IMR-90 (cell line): ENCODE results near the gene PIP5K1A. TPM values are rescaled to one million over a fixed set of nuclear protein-coding genes. Genes with fewer than 3 reads are reported as not detected.

Experiments used
- ATAC-seq: fragments of 200-7000 bp; cut with Tn5 transposase; 2 replicates; pipeline ENCODE4 v1.9.1; 2020; ENCODE audit warnings: low read depth, mild to moderate bottlenecking, moderate library complexity
- BruUV-seq: library from RNA; stranded (reverse); fragments of 400-500 nt; replicated peaks from 2 replicates; lab custom pipeline; 2021; lab: Mats Ljungman, UMichigan
- CTCF ChIA-PET: fragments of 300-600 bp; formaldehyde crosslinking; extraction: SDS; loops from one replicate; lab custom pipeline; 2021; ENCODE audit warnings: antibody characterized with exemption; lab: Yijun Ruan, JAX
- POLR2A ChIA-PET: fragments of 300-600 bp; sonication (Branson Sonifier 250); formaldehyde crosslinking; loops from one replicate; lab custom pipeline; 2022; ENCODE audit warnings: antibody characterized with exemption; ENCODE audit not compliant: unreplicated experiment; lab: Charles Lee
- DNase-seq: peaks from one replicate; pipeline ENCODE4 v3.0.0; 2013
- H2AFZ ChIP-seq: replicated peaks from 2 replicates; pipeline ENCODE3; 2013; ENCODE audit warnings: low read length, mild to moderate bottlenecking; ENCODE audit not compliant: poor library complexity
- H2AK5ac ChIP-seq: 2 replicates; pipeline ENCODE4 v1.6.1; 2013; ENCODE audit warnings: low read depth, low read length, inconsistent platforms
- H2AK9ac ChIP-seq: replicated peaks from 2 replicates; pipeline ENCODE3; 2013; ENCODE audit warnings: mild to moderate bottlenecking, low read depth, low read length, moderate library complexity; ENCODE audit not compliant: poor library complexity
- H2BK120ac ChIP-seq: 2 replicates; pipeline ENCODE4 v1.6.1; 2013; ENCODE audit warnings: low read depth, low read length, inconsistent platforms
- H2BK15ac ChIP-seq: 3 replicates; pipeline ENCODE4 v1.6.1; 2013; ENCODE audit warnings: low read depth, low read length, inconsistent platforms
- H2BK20ac ChIP-seq: 2 replicates; pipeline ENCODE4 v1.6.1; 2013; ENCODE audit warnings: low read depth, mild to moderate bottlenecking, inconsistent platforms, low read length, moderate library complexity
- H2BK5ac ChIP-seq: 2 replicates; pipeline ENCODE4 v1.6.1; 2013; ENCODE audit warnings: mild to moderate bottlenecking, low read depth, low read length, inconsistent platforms; ENCODE audit not compliant: poor library complexity, severe bottlenecking
- H3K14ac ChIP-seq: replicated peaks from 2 replicates; pipeline ENCODE4 v1.6.1; 2013; ENCODE audit warnings: low read depth, low read length, inconsistent platforms
- H3K18ac ChIP-seq: 2 replicates; pipeline ENCODE4 v1.6.1; 2013; ENCODE audit warnings: low read depth, low read length, control low read depth
- H3K23ac ChIP-seq: 2 replicates; pipeline ENCODE4 v1.6.1; 2013; ENCODE audit warnings: low read depth, low read length, inconsistent platforms
- H3K27ac ChIP-seq: 2 replicates; pipeline ENCODE4 v1.5.1; 2013; ENCODE audit warnings: mild to moderate bottlenecking, control low read depth, low read length; ENCODE audit not compliant: insufficient read depth
- H3K27me3 ChIP-seq: 2 replicates; pipeline ENCODE4 v1.6.1; 2013; ENCODE audit warnings: low read length; ENCODE audit not compliant: control insufficient read depth, insufficient read depth
- H3K36me3 ChIP-seq: 2 replicates; pipeline ENCODE4 v1.6.1; 2013; ENCODE audit warnings: low read length, mixed read lengths; ENCODE audit not compliant: control insufficient read depth, insufficient read depth
- H3K4ac ChIP-seq: 2 replicates; pipeline ENCODE4 v1.6.1; 2013; ENCODE audit warnings: low read depth, low read length, inconsistent platforms
- H3K4me1 ChIP-seq: 2 replicates; pipeline ENCODE4 v1.6.1; 2013; ENCODE audit warnings: low read length, mixed read lengths; ENCODE audit not compliant: control insufficient read depth, insufficient read depth
- H3K4me2 ChIP-seq: 2 replicates; pipeline ENCODE4 v1.6.1; 2013; ENCODE audit warnings: low read depth, mild to moderate bottlenecking, control low read depth, low read length, moderate library complexity
- H3K4me3 ChIP-seq: 2 replicates; pipeline ENCODE4 v1.5.1; 2013; ENCODE audit warnings: low read depth, mild to moderate bottlenecking, control low read depth, low read length, moderate library complexity; ENCODE audit not compliant: insufficient read depth
- H3K56ac ChIP-seq: 2 replicates; pipeline ENCODE4 v1.6.1; 2013; ENCODE audit warnings: low read length, inconsistent platforms; ENCODE audit not compliant: insufficient read depth; ENCODE audit errors: extremely low read depth
- H3K79me1 ChIP-seq, 2 experiments: 2 replicates each; pipeline ENCODE4 v1.6.1; 2013; ENCODE audit warnings: low read length in 2 of 2, inconsistent platforms in 1 of 2, low read depth in 1 of 2
- H3K9ac ChIP-seq: 2 replicates; pipeline ENCODE4 v1.6.1; 2013; ENCODE audit warnings: low read depth, low read length, control low read depth
- H3K9me1 ChIP-seq: 2 replicates; pipeline ENCODE4 v1.6.1; 2013; ENCODE audit warnings: low read length, inconsistent platforms; ENCODE audit not compliant: insufficient read depth
- H3K9me3 ChIP-seq: 2 replicates; pipeline ENCODE4 v1.6.1; 2013; ENCODE audit warnings: low read length; ENCODE audit not compliant: control insufficient read depth, insufficient read depth
- H4K20me1 ChIP-seq: 2 replicates; pipeline ENCODE4 v1.6.1; 2013; ENCODE audit warnings: low read length, inconsistent platforms; ENCODE audit not compliant: insufficient read depth
- H4K5ac ChIP-seq: 2 replicates; pipeline ENCODE4 v1.6.1; 2013; ENCODE audit warnings: mild to moderate bottlenecking, low read depth, low read length, control low read depth
- H4K8ac ChIP-seq, 2 experiments: 2 replicates each; pipeline ENCODE4 v1.6.1; 2013; ENCODE audit warnings: low read depth in 2 of 2, low read length in 2 of 2, control low read depth in 1 of 2, inconsistent platforms in 1 of 2
- H4K91ac ChIP-seq: 2 replicates; pipeline ENCODE4 v1.6.1; 2013; ENCODE audit warnings: low read depth, low read length, inconsistent platforms; ENCODE audit not compliant: insufficient read depth
- BHLHE40 ChIP-seq: fragments of 150-350 bp; IDR thresholded peaks from 2 replicates; pipeline ENCODE4 v1.6.1; 2016; ENCODE audit warnings: mild to moderate bottlenecking, low read depth, low read length
- CEBPB ChIP-seq: IDR thresholded peaks from 2 replicates; pipeline ENCODE4 v1.6.1; 2012; ENCODE audit warnings: low read depth, low read length, improper control_type of control experiment
- FOS ChIP-seq: fragments of 150-350 bp; IDR thresholded peaks from 2 replicates; pipeline ENCODE4 v1.6.1; 2016; ENCODE audit warnings: low read depth, low read length
- MAZ ChIP-seq: IDR thresholded peaks from 2 replicates; pipeline ENCODE4 v1.6.1; 2012; ENCODE audit warnings: low read depth, mild to moderate bottlenecking, low read length, improper control_type of control experiment, moderate library complexity, borderline replicate concordance
- NFE2L2 ChIP-seq: fragments of 150-350 bp; IDR thresholded peaks from 2 replicates; pipeline ENCODE4 v1.6.1; 2016; ENCODE audit warnings: low read depth, mild to moderate bottlenecking, low read length
- POLR2A ChIP-seq: IDR thresholded peaks from 2 replicates; pipeline ENCODE4 v1.6.1; 2012; ENCODE audit warnings: mild to moderate bottlenecking, low read depth, low read length
- RAD21 ChIP-seq: IDR thresholded peaks from 2 replicates; pipeline ENCODE4 v1.6.1; 2012; ENCODE audit warnings: low read length, improper control_type of control experiment
- RCOR1 ChIP-seq: IDR thresholded peaks from 2 replicates; pipeline ENCODE4 v1.6.1; 2012; ENCODE audit warnings: mild to moderate bottlenecking, low read length, improper control_type of control experiment; ENCODE audit not compliant: insufficient replicate concordance
- RFX5 ChIP-seq: IDR thresholded peaks from 2 replicates; pipeline ENCODE4 v1.8.0; 2012; ENCODE audit warnings: low read depth, mild to moderate bottlenecking, low read length, moderate library complexity
- SMC3 ChIP-seq: fragments of 150-350 bp; IDR thresholded peaks from 2 replicates; pipeline ENCODE4 v1.6.1; 2016; ENCODE audit warnings: low read depth, mild to moderate bottlenecking, antibody characterized with exemption, low read length, moderate library complexity
- WGBS, 2 experiments: methylation state at CpG; one replicate each; pipeline versions ENCODE4 v1.1.5 to v1.1.7; 2013; ENCODE audit warnings: missing lambda C conversion rate in 2 of 2; ENCODE audit not compliant: insufficient read length in 1 of 2; ENCODE audit errors: extremely low coverage in 2 of 2; 5-methylcytosine and 5-hydroxymethylcytosine counted together
- dilution Hi-C: fragments of 300-500 bp; cut with HindIII; formaldehyde crosslinking; loops from one replicate; pipeline ENCODE4 v1.14.3; 2018; ENCODE audit warnings: low sequenced_read_pairs; ENCODE audit not compliant: unreplicated experiment
- in situ Hi-C: fragments of 300-500 bp; cut with MboI; formaldehyde crosslinking; loops from 3 replicates; pipeline ENCODE4 v1.14.3; 2019; ENCODE audit warnings: low sequenced_read_pairs, inconsistent platforms, mixed read lengths
- intact Hi-C: fragments of 100-400 bp; cut with micrococcal nuclease; formaldehyde crosslinking; loops from 2 replicates; pipeline ENCODE4 v1.10.0; 2022
- polyA plus RNA-seq, 3 experiments: library from polyadenylated mRNA; depleted of rRNA; stranded (reverse); fragments of >200 nt; gene quantifications; 2 replicates each; pipeline ENCODE4 v1.2.3, GENCODE V29; 2012; ENCODE audit warnings: low replicate concordance in 1 of 3
- total RNA-seq: library from RNA; depleted of rRNA; stranded (reverse); fragments of >200 nt; gene quantifications from 2 replicates; pipeline ENCODE4 v1.2.3, GENCODE V29; 2012
- TF ChIP-seq, protein P1 (sequence below): conservative IDR thresholded peaks from 2 replicates; pipeline ENCODE4 v1.5.1; 2012; ENCODE audit warnings: mild to moderate bottlenecking, low read depth, low read length, improper control_type of control experiment
- TF ChIP-seq, protein P2 (sequence below): fragments of 150-350 bp; IDR thresholded peaks from 2 replicates; pipeline ENCODE4 v1.6.1; 2017; ENCODE audit warnings: mild to moderate bottlenecking, antibody characterized with exemption, low read length, low read depth
- TF ChIP-seq, protein P3 (sequence below): fragments of 150-350 bp; IDR thresholded peaks from 2 replicates; pipeline ENCODE4 v1.6.1; 2016; ENCODE audit warnings: low read depth, mild to moderate bottlenecking, low read length, moderate library complexity, borderline replicate concordance

Gene PIP5K1A
- total and polyA plus RNA-seq, 2 of the 4 experiments (the other 2 are of a cell fraction), result 59.1 to 105 TPM

DNA sequence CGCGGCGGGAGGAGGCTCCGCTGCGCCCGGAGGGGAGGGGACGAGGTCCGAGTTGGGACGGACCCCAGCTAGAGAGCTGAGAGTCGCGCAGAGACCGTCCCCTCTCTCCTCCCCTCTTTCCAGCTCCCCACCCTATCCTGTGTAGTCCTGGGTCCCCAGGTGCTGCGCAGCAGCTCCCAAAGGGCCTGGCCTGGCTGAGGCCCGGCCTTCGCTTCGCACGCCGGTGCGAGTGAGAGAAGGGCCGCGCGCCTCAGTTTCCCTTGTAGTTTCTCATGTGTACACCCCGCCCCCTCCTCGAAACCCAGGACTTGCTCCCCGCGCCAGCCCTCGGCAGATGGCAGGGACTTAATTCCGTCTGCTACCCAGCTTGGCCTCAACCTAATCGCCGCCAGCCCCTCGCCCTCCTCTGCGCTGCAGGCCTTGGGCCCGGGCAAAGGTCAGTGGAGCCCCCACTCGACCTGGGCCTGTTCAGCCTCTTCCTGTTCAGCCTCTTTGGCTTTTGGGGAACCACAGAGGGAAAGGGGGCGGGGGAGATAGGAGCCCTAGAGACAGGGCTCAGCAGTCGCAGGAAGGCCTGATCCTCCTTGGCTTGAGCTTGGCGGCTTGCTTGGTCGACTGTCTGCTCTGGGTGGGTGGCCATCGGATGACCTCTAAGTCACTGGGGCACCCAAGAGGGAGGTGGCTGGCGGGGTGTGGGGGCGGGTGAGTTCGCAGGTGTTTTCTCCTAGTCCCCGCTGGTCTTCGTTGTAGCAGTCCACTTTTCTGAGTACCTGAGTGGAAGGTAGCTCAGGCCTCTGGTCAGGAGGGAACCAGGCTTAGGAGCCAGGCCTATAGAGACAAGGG is 84.8 kb downstream of the PIP5K1A start:
- peak overlapping the region; percentile 46 for H3K56ac ChIP-seq
- intact Hi-C loops, result no loop called here
- dilution Hi-C loops, result no loop called here
- peak overlapping the region; percentile 99 for H2AK9ac ChIP-seq
- H3K9me1 ChIP-seq, result no peaks in the 10 kb centered on the region
- H3K9ac ChIP-seq, result peak overlapping the region; percentile 61
- WGBS, 2 experiments, result 11% methylated on average over 15 of the region's 44 CpGs; no CpG with 5 or more reads in 1 of the 2 experiments
- H4K5ac ChIP-seq, result peak overlapping the region; percentile 21; the same call in 1 of the 2 replicates
- DNase-seq (no peak), ATAC-seq (no peak; the same call in none of the 2 replicates)
- H3K14ac ChIP-seq, result peak overlapping the region; percentile 87
- POLR2A ChIA-PET, result interaction anchor here (0.5 kb wide), 1 partner anchor 224 kb away, joined by 3 read pairs; no protein-coding TSS in a partner anchor
- H4K20me1 ChIP-seq, result peaks cover 25% of the 10 kb centered on the region; the same call in 1 of the 2 replicates
- peak overlapping the region; percentile 58 for H4K91ac ChIP-seq
- in situ Hi-C loops, result no loop called here
- peak overlapping the region; percentile 59 for H3K4me3 ChIP-seq
- peaks cover 13 to 55% of the 10 kb centered on the region in 2 experiments for H3K79me1 ChIP-seq
- H2BK15ac ChIP-seq, result no peak overlapping the region
- peaks cover 5% of the 10 kb centered on the region; the same call in 1 of the 2 replicates for H3K4me1 ChIP-seq
- peak overlapping the region; percentile 60 for H3K4me2 ChIP-seq
- no peaks in the 10 kb centered on the region for H3K27me3 ChIP-seq
- no peaks in the 10 kb centered on the region for H3K9me3 ChIP-seq
- H2BK5ac ChIP-seq, result peak overlapping the region; percentile 80
- H2BK20ac ChIP-seq, result no peak overlapping the region
- TF ChIP-seq, protein P1, sequence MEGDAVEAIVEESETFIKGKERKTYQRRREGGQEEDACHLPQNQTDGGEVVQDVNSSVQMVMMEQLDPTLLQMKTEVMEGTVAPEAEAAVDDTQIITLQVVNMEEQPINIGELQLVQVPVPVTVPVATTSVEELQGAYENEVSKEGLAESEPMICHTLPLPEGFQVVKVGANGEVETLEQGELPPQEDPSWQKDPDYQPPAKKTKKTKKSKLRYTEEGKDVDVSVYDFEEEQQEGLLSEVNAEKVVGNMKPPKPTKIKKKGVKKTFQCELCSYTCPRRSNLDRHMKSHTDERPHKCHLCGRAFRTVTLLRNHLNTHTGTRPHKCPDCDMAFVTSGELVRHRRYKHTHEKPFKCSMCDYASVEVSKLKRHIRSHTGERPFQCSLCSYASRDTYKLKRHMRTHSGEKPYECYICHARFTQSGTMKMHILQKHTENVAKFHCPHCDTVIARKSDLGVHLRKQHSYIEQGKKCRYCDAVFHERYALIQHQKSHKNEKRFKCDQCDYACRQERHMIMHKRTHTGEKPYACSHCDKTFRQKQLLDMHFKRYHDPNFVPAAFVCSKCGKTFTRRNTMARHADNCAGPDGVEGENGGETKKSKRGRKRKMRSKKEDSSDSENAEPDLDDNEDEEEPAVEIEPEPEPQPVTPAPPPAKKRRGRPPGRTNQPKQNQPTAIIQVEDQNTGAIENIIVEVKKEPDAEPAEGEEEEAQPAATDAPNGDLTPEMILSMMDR, result no peak
- TF ChIP-seq, protein P2, sequence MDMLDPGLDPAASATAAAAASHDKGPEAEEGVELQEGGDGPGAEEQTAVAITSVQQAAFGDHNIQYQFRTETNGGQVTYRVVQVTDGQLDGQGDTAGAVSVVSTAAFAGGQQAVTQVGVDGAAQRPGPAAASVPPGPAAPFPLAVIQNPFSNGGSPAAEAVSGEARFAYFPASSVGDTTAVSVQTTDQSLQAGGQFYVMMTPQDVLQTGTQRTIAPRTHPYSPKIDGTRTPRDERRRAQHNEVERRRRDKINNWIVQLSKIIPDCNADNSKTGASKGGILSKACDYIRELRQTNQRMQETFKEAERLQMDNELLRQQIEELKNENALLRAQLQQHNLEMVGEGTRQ, result no peak
- TF ChIP-seq POLR2A (no peak), SMC3 (no peak), RCOR1 (no peak), CEBPB (no peak), NFE2L2 (no peak), BHLHE40 (no peak), RAD21 (no peak), MAZ (no peak; the same call in 1 of the 2 replicates), FOS (no peak), RFX5 (no peak)
- TF ChIP-seq, protein P3, sequence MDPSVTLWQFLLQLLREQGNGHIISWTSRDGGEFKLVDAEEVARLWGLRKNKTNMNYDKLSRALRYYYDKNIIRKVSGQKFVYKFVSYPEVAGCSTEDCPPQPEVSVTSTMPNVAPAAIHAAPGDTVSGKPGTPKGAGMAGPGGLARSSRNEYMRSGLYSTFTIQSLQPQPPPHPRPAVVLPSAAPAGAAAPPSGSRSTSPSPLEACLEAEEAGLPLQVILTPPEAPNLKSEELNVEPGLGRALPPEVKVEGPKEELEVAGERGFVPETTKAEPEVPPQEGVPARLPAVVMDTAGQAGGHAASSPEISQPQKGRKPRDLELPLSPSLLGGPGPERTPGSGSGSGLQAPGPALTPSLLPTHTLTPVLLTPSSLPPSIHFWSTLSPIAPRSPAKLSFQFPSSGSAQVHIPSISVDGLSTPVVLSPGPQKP, result no peak
- no peak overlapping the region for H3K18ac ChIP-seq
- CTCF ChIA-PET, result interaction anchor here (0.6 kb wide), 1 partner anchor 118 kb away, joined by 3 read pairs; no protein-coding TSS in a partner anchor
- H3K23ac ChIP-seq, result peak overlapping the region; percentile 82; the same call in 1 of the 2 replicates
- H2AFZ ChIP-seq, result peak overlapping the region; percentile 97
- H2BK120ac ChIP-seq, result no peak overlapping the region
- peaks cover 25% of the 10 kb centered on the region for H3K36me3 ChIP-seq
- no TSS peak for BruUV-seq
- H3K27ac ChIP-seq, result peak overlapping the region; percentile 62
- peak overlapping the region; percentile 66 to 76; a peak in 3 of 4 replicates for H4K8ac ChIP-seq
- peak overlapping the region; percentile 61 for H3K4ac ChIP-seq
- peak overlapping the region; percentile 78 for H2AK5ac ChIP-seq
